HG03280 (cell line): Measurements from ENCODE around the gene CNTNAP2.

Source experiments
- ATAC-seq: cut with Tn5 transposase; IDR thresholded peaks from one replicate; pipeline ENCODE4 v1.9.1; 2021; ENCODE audit warnings: mild to moderate bottlenecking, moderate library complexity; ENCODE audit not compliant: unreplicated experiment

The CNTNAP2 gene

GRCh38 chr7:146740039-146740438 lies 623.4 kb downstream of the CNTNAP2 start:
- ATAC-seq = no peak

GRCh38 chr7:146741911-146742310 lies 625.3 kb downstream of the CNTNAP2 start:
- ATAC-seq = no peak

GRCh38 chr7:146754385-146754784 lies 637.8 kb downstream of the CNTNAP2 start:
- ATAC-seq = no peak

- no peak for ATAC-seq
These were observed 639.0 kb downstream of the CNTNAP2 start for GRCh38 chr7:146755585-146755984.

DNA sequence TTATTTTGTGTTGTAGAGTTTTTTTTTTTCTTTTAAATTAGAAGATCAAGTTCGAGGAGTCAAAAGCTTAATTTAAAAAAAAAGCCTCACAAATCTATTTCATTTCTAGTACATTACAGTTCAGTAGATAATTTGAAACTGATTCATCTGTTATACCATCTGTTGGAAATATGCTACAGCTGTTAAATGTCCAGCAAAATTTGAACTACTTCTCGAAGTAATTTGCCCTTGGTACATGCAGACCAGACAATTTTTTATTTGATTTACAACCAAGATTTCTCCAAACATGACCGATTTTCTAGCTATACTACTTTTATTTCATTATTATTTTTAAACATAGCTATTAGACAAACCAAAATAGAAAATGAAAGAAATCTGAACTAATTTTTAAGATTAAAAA lies 647.9 kb downstream of the CNTNAP2 start:
- ATAC-seq = no peak

DNA sequence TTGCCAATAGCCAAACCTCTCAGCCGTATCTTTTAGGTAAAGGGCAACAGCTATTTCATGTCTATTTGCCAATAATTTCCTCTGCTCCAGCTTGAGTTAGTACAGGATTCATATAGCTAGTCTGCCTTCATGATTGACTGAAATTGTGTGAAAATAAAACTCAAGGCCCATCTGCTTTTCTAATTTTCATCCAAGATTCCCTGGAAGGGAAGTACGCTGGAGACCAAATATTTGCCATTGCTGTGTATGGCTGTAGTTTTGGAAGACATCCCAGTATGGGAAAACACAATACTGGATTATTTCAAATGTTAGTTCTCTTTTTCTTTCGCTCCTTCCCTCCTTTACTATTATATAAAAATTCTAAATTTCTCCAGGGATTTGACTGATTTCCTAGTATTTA lies 652.4 kb downstream of the CNTNAP2 start:
- ATAC-seq = no peak

DNA sequence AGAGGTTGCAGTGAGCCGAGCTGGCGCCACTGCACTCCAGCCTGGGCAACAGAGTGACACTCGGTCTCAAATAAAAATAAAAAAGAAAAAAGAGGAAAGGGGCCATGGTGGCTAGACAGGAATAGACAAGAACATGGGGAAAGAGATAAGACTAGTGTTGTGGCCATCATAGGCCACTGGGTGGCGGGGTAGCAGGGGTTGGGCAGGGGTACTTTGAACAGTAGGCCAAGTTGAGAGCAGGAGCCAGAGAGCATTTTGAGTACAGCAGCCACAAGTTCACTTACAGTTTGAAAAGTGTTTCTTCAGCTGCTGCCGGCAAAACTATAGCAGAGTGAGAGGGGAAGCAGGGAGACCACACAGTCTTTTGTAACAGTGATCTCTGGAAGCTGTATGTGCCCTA lies 656.0 kb downstream of the CNTNAP2 start:
- no peak for ATAC-seq

DNA sequence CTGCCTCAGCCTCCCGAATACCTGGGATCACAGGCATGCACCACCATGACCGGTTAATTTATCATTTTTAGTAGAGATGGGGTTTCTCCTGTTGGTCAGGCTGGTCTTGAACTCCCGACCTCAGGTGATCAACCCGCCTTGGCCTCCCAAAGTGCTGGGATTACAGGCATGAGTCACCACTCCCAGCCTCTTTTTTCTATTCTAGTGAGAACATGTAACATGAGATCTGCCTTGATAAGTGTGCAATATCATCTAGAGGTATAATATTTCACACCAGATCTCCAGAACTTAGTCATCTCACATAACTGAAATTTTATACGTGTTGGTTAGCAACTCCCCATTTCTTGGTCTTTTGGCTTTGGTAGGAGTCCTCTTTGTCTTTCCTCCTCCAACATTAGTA lies 656.9 kb downstream of the CNTNAP2 start:
- ATAC-seq = no peak

- ATAC-seq = no peak
These were observed 664.9 kb downstream of the CNTNAP2 start for GRCh38 chr7:146781352-146782116.

DNA sequence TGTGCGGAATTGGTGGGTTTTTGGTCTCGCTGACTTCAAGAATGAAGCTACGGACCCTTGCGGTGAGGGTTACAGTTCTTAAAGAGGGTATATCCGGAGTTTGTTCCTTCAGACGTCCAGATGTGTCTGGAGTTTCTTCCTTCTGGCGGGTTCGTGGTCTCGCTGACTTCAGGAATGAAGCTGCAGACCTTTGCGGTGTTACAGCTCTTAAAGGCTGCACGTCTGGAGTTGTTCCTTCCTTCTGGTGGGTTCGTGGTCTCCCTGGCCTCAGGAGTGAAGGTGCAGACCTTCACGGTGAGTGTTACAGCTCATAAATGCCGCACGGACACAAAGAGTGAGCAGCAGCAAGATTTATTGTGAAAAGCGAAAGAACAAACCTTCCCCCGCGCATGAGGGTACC lies 670.7 kb downstream of the CNTNAP2 start:
- ATAC-seq = no peak

DNA sequence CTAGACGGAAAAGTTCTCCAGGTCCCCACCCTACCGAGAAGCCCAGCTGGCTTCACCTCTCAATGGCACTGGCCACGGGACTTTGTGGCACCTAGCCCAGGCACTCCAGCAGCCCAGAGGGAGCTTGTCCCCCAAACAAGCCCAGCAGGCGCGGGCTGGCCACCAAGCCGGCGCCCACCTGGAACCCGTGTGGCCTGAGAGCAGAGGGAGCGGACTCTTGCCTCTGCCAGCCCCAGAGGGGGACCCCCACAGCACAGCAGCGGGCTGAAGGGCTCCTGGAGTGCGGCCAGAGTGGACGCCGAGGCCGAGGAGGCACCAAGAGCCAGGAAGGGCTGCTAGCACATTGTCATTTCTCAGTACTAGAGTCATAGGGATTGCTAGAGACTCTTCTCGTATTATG lies 671.4 kb downstream of the CNTNAP2 start:
- ATAC-seq = no peak

DNA sequence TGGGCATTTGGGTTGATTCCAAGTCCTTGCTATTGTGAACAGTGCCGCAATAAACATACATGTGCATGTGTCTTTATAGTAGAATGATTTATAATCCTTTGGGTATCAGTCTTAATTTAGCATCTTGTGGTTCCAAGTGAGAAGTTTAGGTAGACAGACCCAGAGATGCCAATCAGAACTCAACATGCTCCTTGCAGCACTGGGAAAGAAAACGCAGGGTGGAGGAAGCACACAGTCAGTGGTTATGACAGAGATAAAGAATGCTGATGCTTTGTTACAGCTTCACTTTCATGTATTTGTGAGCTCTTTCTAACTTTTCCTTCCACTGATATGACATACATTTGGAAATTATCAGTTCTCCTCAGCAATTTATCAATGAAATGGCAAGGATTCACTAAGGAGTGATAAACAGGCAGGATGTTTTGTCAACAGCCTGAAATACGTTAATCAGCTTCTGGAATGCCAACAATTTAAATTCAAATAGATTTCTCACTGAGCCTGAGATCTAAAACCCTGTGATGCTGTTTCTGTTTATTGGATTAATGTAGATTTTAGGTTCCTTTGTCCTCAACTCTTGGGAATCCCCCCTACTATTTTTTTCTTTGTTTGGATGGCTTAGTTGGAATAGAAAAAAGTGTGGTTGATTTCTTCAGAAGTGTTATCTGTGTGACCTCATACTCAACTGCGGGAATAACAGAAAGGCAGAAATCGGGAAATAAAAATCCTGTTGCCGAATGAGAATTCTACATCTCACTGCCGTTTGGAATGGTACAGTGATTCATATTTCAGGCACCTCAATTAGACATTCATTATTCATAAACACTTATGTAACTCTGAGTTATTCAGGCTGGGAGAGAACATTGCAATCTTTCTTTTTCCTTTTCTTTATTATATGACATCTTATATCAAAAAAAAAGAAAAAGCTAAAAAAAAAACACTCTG lies 675.0 kb downstream of the CNTNAP2 start:
- no peak for ATAC-seq

DNA sequence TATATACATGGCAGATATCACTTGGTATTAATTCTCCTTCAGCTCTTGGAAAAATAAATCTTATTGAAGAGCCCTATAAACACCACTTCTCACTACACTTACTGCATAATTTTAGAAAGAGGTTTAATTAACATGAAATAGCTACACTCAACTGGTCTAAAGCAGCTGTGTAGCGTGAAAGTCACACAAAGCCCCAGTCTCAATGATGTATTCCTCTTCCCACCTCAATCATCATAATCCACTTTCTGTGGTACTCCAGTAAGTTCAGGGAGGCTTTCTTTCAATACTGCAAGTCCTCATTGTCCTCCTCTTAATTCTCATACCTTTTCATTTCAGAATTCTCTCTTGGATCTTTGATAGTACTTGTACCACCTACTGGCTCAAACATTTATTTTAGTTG lies 688.0 kb downstream of the CNTNAP2 start:
- ATAC-seq = no peak

DNA sequence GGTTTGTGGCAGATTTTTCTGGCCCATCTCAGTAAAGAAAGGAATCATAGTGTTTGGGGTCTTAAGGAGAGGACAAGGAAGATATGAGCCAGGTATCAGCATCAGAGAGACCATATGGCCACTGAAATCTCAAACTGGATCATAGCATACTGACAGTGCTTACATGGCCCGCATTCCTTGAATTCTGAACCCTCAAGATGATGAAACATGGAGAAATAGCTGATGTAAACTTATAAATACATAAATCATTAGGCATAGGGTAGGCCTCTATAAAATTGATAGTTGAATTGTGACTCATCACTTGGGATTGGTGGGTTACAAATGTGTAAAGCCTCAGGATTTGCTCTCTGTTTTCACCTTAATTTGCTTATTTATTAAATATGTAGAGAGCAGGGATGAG lies 688.5 kb downstream of the CNTNAP2 start:
- no peak for ATAC-seq

DNA sequence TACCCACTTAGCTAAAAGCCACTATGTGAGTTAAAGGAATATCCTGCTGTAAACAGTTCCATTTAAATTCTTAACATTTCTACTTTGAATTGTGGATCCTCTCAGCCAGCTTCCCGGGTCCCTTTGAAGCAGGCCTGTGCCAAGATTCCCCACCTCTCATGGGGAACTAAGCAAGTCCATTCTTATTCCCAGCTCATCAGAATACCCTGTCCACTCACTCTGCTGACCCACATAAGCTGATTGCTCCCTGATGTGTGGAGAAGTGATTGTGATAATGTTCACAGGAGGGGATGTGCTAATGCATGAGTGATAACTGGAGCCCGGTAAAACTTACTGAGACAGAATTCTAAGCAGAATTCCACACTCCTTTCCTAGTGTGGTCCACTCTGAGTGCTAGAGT lies 709.7 kb downstream of the CNTNAP2 start:
- no peak for ATAC-seq

DNA sequence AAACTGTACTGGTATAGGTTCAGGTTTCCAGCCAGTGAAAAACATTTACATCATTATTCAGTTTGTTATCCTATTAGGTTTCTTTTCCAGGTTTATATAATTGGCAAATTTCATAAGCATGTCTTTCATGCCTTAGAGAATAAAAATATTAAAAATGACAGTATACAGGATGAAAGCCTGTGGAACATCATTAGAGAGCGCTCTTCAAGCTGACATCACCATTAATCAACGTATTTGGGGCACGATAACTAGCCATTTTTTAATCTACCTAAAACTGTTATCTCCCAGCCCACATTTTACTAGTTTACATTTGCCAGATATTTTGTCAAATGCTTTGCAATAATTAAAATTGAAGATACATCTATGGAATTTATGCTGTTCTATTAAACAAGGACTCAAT lies 714.1 kb downstream of the CNTNAP2 start:
- ATAC-seq = no peak

GRCh38 chr7:146831875-146832274 lies 715.3 kb downstream of the CNTNAP2 start:
- ATAC-seq = no peak

DNA sequence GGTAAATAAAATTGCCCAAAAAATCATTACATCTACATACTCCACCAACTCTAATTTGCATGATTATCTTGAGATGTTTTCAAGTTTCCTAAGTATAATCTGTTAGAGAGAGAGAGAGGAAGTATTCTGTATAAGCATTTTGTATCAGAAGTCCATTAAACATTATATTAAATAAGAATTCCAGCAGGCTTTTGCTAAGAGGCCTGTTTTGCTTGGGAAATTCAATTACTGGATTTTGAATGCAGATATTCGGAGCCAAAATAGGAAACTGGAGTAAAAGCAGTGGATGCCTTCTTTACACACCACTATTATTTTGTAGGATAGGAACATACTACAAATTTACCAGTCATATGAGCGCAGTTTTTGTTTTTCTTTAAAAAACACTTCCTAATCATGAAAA lies 727.8 kb downstream of the CNTNAP2 start:
- no peak for ATAC-seq

DNA sequence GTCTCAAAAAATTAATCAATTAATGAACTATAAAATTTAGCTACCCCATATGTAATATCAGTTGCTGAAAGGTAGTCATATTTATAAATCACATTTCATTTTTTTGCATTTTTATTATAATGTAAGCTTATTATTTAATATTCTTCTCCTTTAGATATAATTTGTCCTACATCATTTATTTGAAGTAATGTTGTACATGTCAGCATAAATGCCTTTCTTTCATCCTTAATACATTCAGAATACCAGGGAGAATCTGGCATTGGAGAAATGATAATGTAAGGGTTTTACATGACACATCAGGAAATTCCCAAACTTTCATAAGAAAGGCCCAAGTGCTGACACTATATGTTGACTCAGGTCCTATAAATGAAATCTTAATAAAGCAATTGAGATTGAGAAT lies 742.1 kb downstream of the CNTNAP2 start:
- no peak for ATAC-seq

- ATAC-seq = no peak
These were observed 745.1 kb downstream of the CNTNAP2 start for GRCh38 chr7:146861701-146862100.

DNA sequence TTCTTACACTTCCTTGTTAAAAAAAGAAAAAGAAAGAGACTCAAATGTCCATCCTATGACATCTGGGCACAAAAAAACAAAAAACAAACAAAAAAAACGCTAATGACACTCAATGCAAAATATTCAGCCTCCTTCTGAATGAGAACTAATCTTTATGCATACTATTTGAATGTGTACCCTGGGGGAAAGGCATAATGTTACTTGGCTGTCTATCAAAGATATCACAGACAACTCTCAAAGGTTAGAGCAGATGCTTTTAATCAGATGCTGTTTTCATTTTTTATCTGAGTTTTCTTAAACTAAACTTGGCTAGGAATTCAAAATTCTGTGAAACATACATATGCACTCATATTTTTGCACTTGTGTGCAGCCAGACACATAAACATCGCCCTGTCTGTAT lies 745.8 kb downstream of the CNTNAP2 start:
- no peak for ATAC-seq

GRCh38 chr7:146864644-146865043 lies 748.0 kb downstream of the CNTNAP2 start:
- no peak for ATAC-seq
